CD4-positive, alpha-beta T cell (primary cell): ENCODE measurements around the gene SNRNP70. TPM values are rescaled to one million over a fixed set of nuclear protein-coding genes. Genes with fewer than 3 reads are reported as not detected.
"Not testable (repeated sequence)": the region's sequence is repeated elsewhere in the genome, so short reads cannot be mapped to it uniquely, and the experiment has no call there.

Experiments
- ATAC-seq: fragments of 200-7000 bp; cut with Tn5 transposase; one replicate; pipeline ENCODE4 v1.10.0; 2022; ENCODE audit warnings: mild to moderate bottlenecking; ENCODE audit not compliant: poor library complexity
- CTCF ChIA-PET: fragments of 350-600 bp; sonication (Branson Sonifier 250); formaldehyde crosslinking; loops from one replicate; lab custom pipeline; 2021; ENCODE audit warnings: antibody characterized with exemption, inconsistent platforms; lab: Charles Lee
- POLR2A ChIA-PET: fragments of 350-600 bp; sonication (Branson Sonifier 250); formaldehyde crosslinking; loops from one replicate; lab custom pipeline; 2021; ENCODE audit warnings: antibody characterized with exemption, inconsistent platforms; lab: Charles Lee
- DNase-seq, 14 experiments: peaks; one replicate each; pipeline ENCODE4 v3.0.0-alpha.2; 2013 to 2020; ENCODE audit warnings: mixed read lengths in 2 of 14
- H3K27ac ChIP-seq, 2 donors: one replicate each; pipeline versions ENCODE4 v1.5.1 to v1.7.0; 2013; ENCODE audit warnings: low read length in 2 of 2, low read depth in 1 of 2, mild to moderate bottlenecking in 1 of 2
- H3K27me3 ChIP-seq, 2 experiments: 1 replicate in 1 of 2; 2 replicates in 1 of 2; pipeline versions ENCODE4 v1.6.1 to v1.7.0; 2013; ENCODE audit warnings: low read length in 2 of 2, control low read depth in 1 of 2, mild to moderate bottlenecking in 1 of 2, moderate library complexity in 1 of 2; ENCODE audit not compliant: insufficient read depth in 2 of 2, control insufficient read depth in 1 of 2
- H3K36me3 ChIP-seq: one replicate; pipeline ENCODE4 v1.6.1; 2013; ENCODE audit warnings: low read length, control low read depth; ENCODE audit not compliant: insufficient read depth
- H3K4me1 ChIP-seq: one replicate; pipeline ENCODE4 v1.6.1; 2013; ENCODE audit warnings: low read length, control low read depth; ENCODE audit not compliant: insufficient read depth
- H3K4me3 ChIP-seq: one replicate; pipeline ENCODE4 v1.5.1; 2013; ENCODE audit warnings: mild to moderate bottlenecking, low read length, moderate library complexity
- H3K9me3 ChIP-seq, 2 experiments: 1 replicate in 1 of 2; 2 replicates in 1 of 2; pipeline versions ENCODE4 v1.6.1 to v1.7.0; 2013; ENCODE audit warnings: low read length in 2 of 2, mild to moderate bottlenecking in 2 of 2, control low read depth in 1 of 2, moderate library complexity in 1 of 2; ENCODE audit not compliant: control insufficient read depth in 1 of 2, insufficient read depth in 1 of 2
- H3K27ac Mint-ChIP-seq: one replicate; pipeline ENCODE4 v1.8.0; 2020; ENCODE audit warnings: mixed read lengths
- H3K27me3 Mint-ChIP-seq: one replicate; pipeline ENCODE4 v1.8.0; 2021; ENCODE audit warnings: mixed read lengths
- H3K36me3 Mint-ChIP-seq: one replicate; pipeline ENCODE4 v1.8.0; 2021; ENCODE audit warnings: low read depth, mixed read lengths
- H3K4me1 Mint-ChIP-seq: one replicate; pipeline ENCODE4 v1.8.0; 2021; ENCODE audit warnings: low read depth, mixed read lengths
- H3K4me3 Mint-ChIP-seq: one replicate; pipeline ENCODE4 v1.8.0; 2020; ENCODE audit warnings: mild to moderate bottlenecking, mixed read lengths
- H3K9me3 Mint-ChIP-seq: one replicate; pipeline ENCODE4 v1.8.0; 2020; ENCODE audit warnings: mixed read lengths
- CTCF ChIP-seq: fragments of 200-600 bp; IDR thresholded peaks from one replicate; pipeline ENCODE4 v1.8.0; 2022; ENCODE audit warnings: antibody characterized with exemption, mild to moderate bottlenecking
- intact Hi-C, 2 experiments: fragments of 100-400 bp; cut with DNase I in 1 of 2; cut with micrococcal nuclease in 1 of 2; formaldehyde crosslinking; loops; one replicate each; pipeline versions ENCODE4 v1.15.1 to v1.9.0; 2023 to 2025; cut with DNase I, micrococcal nuclease
- total RNA-seq, 174 experiments: library from RNA in 2 of 174; stranded (reverse) in 2 of 174; gene quantifications; one replicate each; pipeline ENCODE4 v1.2.3 and lab custom pipeline; 2021 to 2026

SNRNP70 gene
- total RNA-seq, 2 experiments from 2014 or later: 375 to 397 TPM

- intact Hi-C loops: no loop called here
- ATAC-seq: no peak
- no peak for DNase-seq
- Histone ChIP-seq H3K9me3 (no peaks in the 10 kb centered on the region), H3K4me3 (no peak overlapping the region), H3K27me3 (no peaks in the 10 kb centered on the region), H3K27ac (no peak overlapping the region), H3K36me3 (no peaks in the 10 kb centered on the region), H3K4me1 (no peaks in the 10 kb centered on the region)
- H3K9me3 Mint-ChIP-seq: no peaks in the 10 kb centered on the region
- no peak overlapping the region for H3K4me3 Mint-ChIP-seq
- H3K27me3 Mint-ChIP-seq: no peaks in the 10 kb centered on the region
- no peaks in the 10 kb centered on the region for H3K36me3 Mint-ChIP-seq
- ChIA-PET CTCF (no interaction called here), POLR2A (no interaction called here)
- TF ChIP-seq CTCF: no peak
- H3K4me1 Mint-ChIP-seq: no peaks in the 10 kb centered on the region
- no peak overlapping the region for H3K27ac Mint-ChIP-seq
Observed at GRCh38 chr19:49042177-49042576, 43.1 kb upstream of the SNRNP70 start.

- H3K27ac ChIP-seq, H3K4me1 ChIP-seq, H3K27me3 Mint-ChIP-seq, DNase-seq, H3K9me3 Mint-ChIP-seq, H3K27ac Mint-ChIP-seq, H3K9me3 ChIP-seq, POLR2A ChIA-PET, H3K4me1 Mint-ChIP-seq, H3K27me3 ChIP-seq, H3K4me3 ChIP-seq, intact Hi-C loops, H3K36me3 ChIP-seq, H3K4me3 Mint-ChIP-seq, ATAC-seq, CTCF ChIA-PET, H3K36me3 Mint-ChIP-seq: not testable (repeated sequence)
Observed at GRCh38 chr19:49042666-49043065, 42.6 kb upstream of the SNRNP70 start.

GRCh38 chr19:49043548-49043947, 41.7 kb upstream of the SNRNP70 start, which contains the start of gene CGB5:
Gene CGB5, plus strand, starts transcription at chr19:49043848. Its CDS starts 362 bp downstream, at chr19:49044210.
- H3K36me3 Mint-ChIP-seq, H3K27me3 Mint-ChIP-seq, intact Hi-C loops, H3K27me3 ChIP-seq, H3K4me3 Mint-ChIP-seq, H3K27ac Mint-ChIP-seq, POLR2A ChIA-PET, H3K4me3 ChIP-seq, H3K4me1 Mint-ChIP-seq, H3K4me1 ChIP-seq, CTCF ChIA-PET, DNase-seq, H3K36me3 ChIP-seq, ATAC-seq, H3K27ac ChIP-seq, H3K9me3 Mint-ChIP-seq, H3K9me3 ChIP-seq: not testable (repeated sequence)

GRCh38 chr19:49049011-49049410, 36.2 kb upstream of the SNRNP70 start, which contains the start of gene CGB8:
Gene CGB8, minus strand, starts transcription at chr19:49049111. Its CDS starts 372 bp downstream, at chr19:49048739.
- CTCF ChIA-PET, H3K27ac Mint-ChIP-seq: not testable (repeated sequence)

GRCh38 chr19:49049834-49050233, 35.4 kb upstream of the SNRNP70 start:
- H3K27me3 Mint-ChIP-seq, H3K4me3 Mint-ChIP-seq, H3K9me3 Mint-ChIP-seq, intact Hi-C loops, H3K27ac Mint-ChIP-seq, DNase-seq, ATAC-seq, CTCF ChIA-PET, H3K4me1 ChIP-seq, H3K9me3 ChIP-seq, POLR2A ChIA-PET, H3K27ac ChIP-seq, H3K4me3 ChIP-seq, H3K36me3 Mint-ChIP-seq, H3K4me1 Mint-ChIP-seq, H3K27me3 ChIP-seq, H3K36me3 ChIP-seq: not testable (repeated sequence)

More at GRCh38 chr19:49049011-49049410, 36.2 kb upstream of the SNRNP70 start, which contains the start of gene CGB8:
- H3K4me1 ChIP-seq, H3K36me3 ChIP-seq, H3K27me3 ChIP-seq, intact Hi-C loops, H3K4me1 Mint-ChIP-seq, H3K27me3 Mint-ChIP-seq, POLR2A ChIA-PET, H3K4me3 Mint-ChIP-seq, H3K9me3 ChIP-seq, ATAC-seq, H3K4me3 ChIP-seq, H3K9me3 Mint-ChIP-seq, DNase-seq, H3K36me3 Mint-ChIP-seq, H3K27ac ChIP-seq: not testable (repeated sequence)

GRCh38 chr19:49050376-49051033, 34.7 kb upstream of the SNRNP70 start:
- H3K36me3 Mint-ChIP-seq, H3K4me3 Mint-ChIP-seq, H3K4me1 Mint-ChIP-seq, CTCF ChIA-PET, H3K27ac ChIP-seq, H3K4me3 ChIP-seq, intact Hi-C loops, H3K27me3 ChIP-seq, DNase-seq, H3K4me1 ChIP-seq, H3K27me3 Mint-ChIP-seq, ATAC-seq, H3K9me3 ChIP-seq, H3K36me3 ChIP-seq, H3K27ac Mint-ChIP-seq, POLR2A ChIA-PET, H3K9me3 Mint-ChIP-seq: not testable (repeated sequence)
